ENCODE results near the gene CLTC. TPM values are rescaled to one million over a fixed set of nuclear protein-coding genes. Genes with fewer than 3 reads are reported as not detected.
A peak's percentile ranks its signal among the peaks of the same experiment; 100 is the strongest.

Gene CLTC
- total and polyA plus RNA-seq, 2 of the 13 experiments (the other 11 are each of a cell fraction or from before 2014, with no cell fraction given), result 134 to 283 TPM

GRCh38 chr17:59621771-59622170 lies 2.1 kb downstream of the CLTC start:
- ATAC-seq (no peak), FAIRE-seq (no peak), DNase-seq (ENCODE audit: low spot score) (no peak)
- H3K27me3 ChIP-seq (ENCODE audit: control insufficient read depth in 1 of 2, insufficient read depth in 2 of 2, low read length in 2 of 2), result no peaks in the 10 kb centered on the region; a peak in 2 of 5 replicates
- H4K20me1 ChIP-seq (ENCODE audit: insufficient read depth, low read length), result peaks cover 60% of the 10 kb centered on the region
- peak overlapping the region; percentile 86 for H3K4me2 ChIP-seq (ENCODE audit: low read depth, low read length)
- peaks cover 68% of the 10 kb centered on the region for H3K4me1 ChIP-seq (ENCODE audit: insufficient read depth, low read length)
- peak overlapping the region; percentile 94 to 99 (median 94); a peak in 5 of 6 replicates for H3K4me3 ChIP-seq (replicated peaks in 1 of 3; ENCODE audit: insufficient read depth in 1 of 3, low read depth in 2 of 3, low read length in 3 of 3)
- no peaks in the 10 kb centered on the region; a peak in 1 of 5 replicates for H3K36me3 ChIP-seq (replicated peaks in 1 of 2; ENCODE audit: control insufficient read depth in 1 of 2, insufficient read depth in 2 of 2, low read length in 2 of 2)
- ChIA-PET CTCF (ENCODE audit: low intra/inter-chr PET ratio, low total read pairs) (no interaction called here), POLR2A (interaction anchor here (1.4 to 4.7 kb wide), 2 partner anchors 9 to 86 kb away, joined by 5 to 49 read pairs; partner anchors contain the start of genes PTRH2 and VMP1)
- in situ Hi-C loops (cut with HindIII; ENCODE audit: extremely low pct_ligation_motif_present, low pct_unique_long_range_greater_than_20kb) (no loop called here), intact Hi-C loops (cut with micrococcal nuclease; ENCODE audit: unreplicated experiment) (no loop called here)
- peak overlapping the region; percentile 97 for H3K27ac ChIP-seq (ENCODE audit: extremely low read length, insufficient read depth, low read length)
- H3K79me2 ChIP-seq (ENCODE audit: insufficient read depth, low read length), result peaks cover 86% of the 10 kb centered on the region
- H2AFZ ChIP-seq (ENCODE audit: low read length), result no peak overlapping the region
- H3K9me3 ChIP-seq (ENCODE audit: low read length), result no peaks in the 10 kb centered on the region
- no TSS peak for BruUV-seq (replicated peaks)
- peak overlapping the region; percentile 98; the same call in 1 of the 2 replicates for H3K9ac ChIP-seq (ENCODE audit: insufficient read depth, low read depth, low read length)
- WGBS (ENCODE audit: low lambda C conversion rate), result 49% methylated on average over 4 of the region's 4 CpGs
- TF ChIP-seq ZNF549 (CRISPR knock-in tag; IDR thresholded peaks at IDR 0.05) (no peak), NR1H2 (CRISPR knock-in tag; IDR thresholded peaks at IDR 0.05; ENCODE audit: borderline replicate concordance, low read depth) (no peak), HOXA9 (CRISPR knock-in tag; IDR thresholded peaks at IDR 0.05; ENCODE audit: borderline replicate concordance) (no peak), KIAA2018 (CRISPR knock-in tag; IDR thresholded peaks at IDR 0.05; ENCODE audit: borderline replicate concordance) (no peak), ZNF747 (CRISPR knock-in tag; IDR thresholded peaks at IDR 0.05; ENCODE audit: borderline replicate concordance) (no peak), JUND (CRISPR knock-in tag; IDR thresholded peaks at IDR 0.05) (no peak), ZNF816 (CRISPR knock-in tag; IDR thresholded peaks at IDR 0.05; ENCODE audit: borderline replicate concordance) (no peak), ZNF570 (CRISPR knock-in tag; IDR thresholded peaks at IDR 0.05; ENCODE audit: borderline replicate concordance) (no peak), ZNF256 (CRISPR knock-in tag; conservative IDR thresholded peaks at IDR 0.05) (no peak), ELK4 (CRISPR knock-in tag; IDR thresholded peaks at IDR 0.05; ENCODE audit: borderline replicate concordance) (no peak)
- TF ChIP-seq, protein P1, sequence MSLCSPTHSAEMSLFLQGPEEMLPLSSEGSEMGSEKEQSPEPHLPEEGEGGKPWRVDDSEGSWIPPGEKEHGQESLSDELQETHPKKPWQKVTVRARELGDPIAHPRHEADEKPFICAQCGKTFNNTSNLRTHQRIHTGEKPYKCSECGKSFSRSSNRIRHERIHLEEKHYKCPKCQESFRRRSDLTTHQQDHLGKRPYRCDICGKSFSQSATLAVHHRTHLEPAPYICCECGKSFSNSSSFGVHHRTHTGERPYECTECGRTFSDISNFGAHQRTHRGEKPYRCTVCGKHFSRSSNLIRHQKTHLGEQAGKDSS (CRISPR knock-in tag; IDR thresholded peaks at IDR 0.05; ENCODE audit: borderline replicate concordance, low read depth), result no peak
